Measurements from ENCODE around the gene SEPHS1.
"Not testable (repeated sequence)": the region's sequence is repeated elsewhere in the genome, so short reads cannot be mapped to it uniquely, and the experiment has no call there.

SEPHS1 gene

DNA sequence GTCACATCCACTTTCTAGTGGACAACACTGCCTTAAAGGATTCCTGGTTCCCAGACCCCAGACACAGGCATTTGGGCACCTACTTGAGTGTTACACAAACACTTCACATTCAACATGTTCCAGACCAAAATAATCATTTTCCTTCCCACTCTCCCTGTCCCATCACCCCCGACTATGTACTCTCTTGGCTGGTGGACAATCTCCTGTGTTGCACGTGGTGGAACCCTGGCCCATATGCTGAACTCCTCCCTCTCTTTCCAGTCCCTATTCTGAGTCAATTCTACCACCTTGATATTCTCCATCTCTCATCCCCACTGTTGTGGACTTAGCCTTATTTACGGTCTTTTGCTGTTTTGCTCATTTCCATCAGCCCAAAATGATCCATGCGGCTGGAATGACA is 8.3 kb upstream of the SEPHS1 start:
- no peak for DNase-seq

DNA sequence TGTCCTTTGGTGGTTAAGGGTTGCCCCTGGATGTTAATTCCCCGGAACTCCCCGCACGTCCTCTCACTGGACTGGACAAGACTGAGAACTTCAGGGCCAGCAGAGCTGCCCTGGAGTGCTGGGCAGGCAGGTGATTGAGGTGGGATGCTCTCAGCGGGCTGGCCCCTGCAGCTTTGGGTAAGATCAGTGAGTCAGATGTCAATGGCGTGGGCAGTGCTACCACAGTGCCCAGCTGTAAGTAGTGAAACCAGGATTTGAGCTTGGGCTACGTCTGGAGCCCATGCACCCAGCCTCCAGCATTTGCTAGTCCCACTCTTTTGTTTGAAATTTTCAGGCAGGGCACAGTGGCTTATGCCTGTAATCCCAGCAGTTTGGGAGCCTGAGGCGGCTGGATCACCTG is 6.7 kb upstream of the SEPHS1 start:
- no peak for DNase-seq

- no peak for DNase-seq
These were observed 4.4 kb upstream of the SEPHS1 start for GRCh38 chr10:13352519-13352918.

- no peak for DNase-seq
These were observed 3.3 kb upstream of the SEPHS1 start for GRCh38 chr10:13351340-13351915.

- DNase-seq = peak; percentile 46
These were observed 1.6 kb upstream of the SEPHS1 start for GRCh38 chr10:13349463-13350274.

DNA sequence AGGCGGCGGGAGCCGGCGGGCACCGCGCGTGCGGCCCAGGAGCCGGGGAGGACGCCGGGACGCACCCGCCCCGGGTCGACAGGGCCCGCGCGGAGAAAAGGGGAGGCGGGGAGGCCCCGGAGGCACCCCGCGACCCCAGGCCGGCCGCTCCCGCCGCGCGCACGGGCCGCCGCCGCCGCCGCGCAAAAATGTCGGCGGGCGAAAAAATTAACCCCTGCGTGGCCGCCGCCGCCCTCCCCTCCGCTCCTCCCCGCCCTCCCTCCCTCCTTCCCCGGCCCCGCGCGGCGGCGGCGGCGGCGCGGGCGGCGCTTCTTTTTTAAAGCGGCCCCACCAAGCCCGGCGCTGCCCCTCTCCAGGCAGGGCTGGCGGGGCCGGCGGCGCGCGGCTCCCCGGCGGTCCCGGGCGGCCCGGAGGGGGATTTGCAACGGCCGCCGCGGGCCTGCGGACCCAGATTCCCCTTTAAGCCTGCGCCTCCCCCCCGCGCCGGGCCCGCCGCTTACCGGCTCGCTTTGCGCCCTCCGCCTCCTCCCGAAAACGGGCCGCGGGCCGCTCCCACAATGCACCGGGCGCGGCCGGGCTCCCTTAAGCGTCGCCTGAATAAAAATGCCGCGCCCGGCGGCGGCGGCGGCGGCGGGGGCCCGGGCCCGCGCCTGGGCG is 465 bp downstream of the SEPHS1 start:
- peak; percentile 79 for DNase-seq

DNA sequence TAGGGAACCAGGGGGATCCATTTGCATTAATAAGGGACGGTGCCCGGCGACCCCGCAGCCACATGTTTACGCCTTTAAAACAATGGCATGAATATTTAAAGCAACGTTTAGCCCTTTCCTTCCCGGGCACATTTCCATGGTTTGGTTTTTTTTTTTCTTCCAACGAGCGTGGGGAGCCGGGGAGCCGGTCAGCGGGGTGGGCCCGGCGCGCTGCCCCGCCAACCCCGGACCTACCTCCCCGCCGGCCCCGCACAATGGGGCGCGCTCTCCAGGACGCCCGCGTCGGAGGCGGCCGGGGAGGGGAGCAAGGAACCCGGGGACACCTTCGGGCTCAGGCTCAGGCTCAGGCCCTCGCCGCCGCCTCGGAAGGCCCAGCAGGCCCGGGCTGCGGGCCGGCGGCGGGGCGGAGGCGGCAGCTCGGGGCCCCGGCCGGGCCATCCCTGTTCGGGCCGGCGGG is 1.0 kb downstream of the SEPHS1 start:
- peak; percentile 15 for DNase-seq

GRCh38 chr10:13346283-13347042 is 1.6 kb downstream of the SEPHS1 start:
- DNase-seq = peak; percentile 83

DNA sequence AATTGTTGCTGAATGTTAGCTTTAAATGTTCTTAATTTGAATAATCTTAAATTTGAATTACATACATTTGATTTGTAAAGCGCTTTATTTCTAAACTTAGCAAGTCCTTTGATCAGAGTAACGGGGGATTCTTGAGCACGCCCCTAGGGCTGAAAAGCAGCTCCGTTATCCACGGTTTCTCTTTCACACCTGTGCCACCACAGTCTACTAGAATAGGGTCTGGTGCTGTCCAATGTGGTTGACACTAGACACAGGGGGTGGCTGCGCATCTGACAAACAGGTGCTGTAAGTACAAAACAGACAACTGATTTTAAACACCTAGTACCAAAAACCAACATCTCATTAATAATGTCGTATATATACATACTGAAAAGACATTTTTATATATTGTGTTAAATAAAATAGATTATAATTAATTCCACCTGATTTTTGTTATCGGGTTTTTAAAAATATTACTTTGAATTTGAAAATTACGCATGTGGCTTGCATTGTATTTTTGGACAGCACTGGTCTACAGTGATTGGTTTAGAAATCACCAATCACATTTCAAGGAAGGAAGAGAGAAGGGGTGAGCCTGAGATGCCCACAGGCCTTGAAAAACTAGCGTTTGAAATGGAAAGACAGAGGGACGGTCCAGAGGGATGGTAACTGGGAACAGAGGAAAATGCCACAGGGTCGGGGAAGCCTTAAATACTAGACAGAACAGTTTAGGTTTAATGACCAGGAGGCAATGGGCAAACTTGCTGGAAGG is 7.3 kb downstream of the SEPHS1 start:
- no peak for DNase-seq

DNA sequence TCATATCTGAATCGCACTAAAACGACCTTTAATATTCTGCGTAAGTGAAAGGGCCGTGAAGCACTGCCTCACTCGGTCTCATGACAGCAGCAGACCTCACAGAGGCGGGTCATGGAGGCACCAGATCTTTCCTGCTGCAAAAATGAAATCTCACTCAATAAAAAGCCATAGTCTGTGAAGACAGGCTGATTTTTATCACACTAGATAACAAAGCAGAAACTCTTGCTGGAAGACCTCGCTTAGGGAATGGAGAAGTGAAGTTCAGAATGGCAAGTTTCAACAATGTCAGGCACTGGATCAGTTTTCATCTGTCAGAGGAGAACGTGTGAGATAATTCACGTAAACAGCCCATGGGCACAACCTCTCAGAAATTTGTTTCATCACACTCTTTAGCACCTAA is 8.0 kb downstream of the SEPHS1 start:
- DNase-seq = no peak

GRCh38 chr10:13338390-13339110 is 9.5 kb downstream of the SEPHS1 start:
- peak; percentile 85 for DNase-seq

GRCh38 chr10:13337827-13338196 is 10.3 kb downstream of the SEPHS1 start:
- no peak for DNase-seq

DNA sequence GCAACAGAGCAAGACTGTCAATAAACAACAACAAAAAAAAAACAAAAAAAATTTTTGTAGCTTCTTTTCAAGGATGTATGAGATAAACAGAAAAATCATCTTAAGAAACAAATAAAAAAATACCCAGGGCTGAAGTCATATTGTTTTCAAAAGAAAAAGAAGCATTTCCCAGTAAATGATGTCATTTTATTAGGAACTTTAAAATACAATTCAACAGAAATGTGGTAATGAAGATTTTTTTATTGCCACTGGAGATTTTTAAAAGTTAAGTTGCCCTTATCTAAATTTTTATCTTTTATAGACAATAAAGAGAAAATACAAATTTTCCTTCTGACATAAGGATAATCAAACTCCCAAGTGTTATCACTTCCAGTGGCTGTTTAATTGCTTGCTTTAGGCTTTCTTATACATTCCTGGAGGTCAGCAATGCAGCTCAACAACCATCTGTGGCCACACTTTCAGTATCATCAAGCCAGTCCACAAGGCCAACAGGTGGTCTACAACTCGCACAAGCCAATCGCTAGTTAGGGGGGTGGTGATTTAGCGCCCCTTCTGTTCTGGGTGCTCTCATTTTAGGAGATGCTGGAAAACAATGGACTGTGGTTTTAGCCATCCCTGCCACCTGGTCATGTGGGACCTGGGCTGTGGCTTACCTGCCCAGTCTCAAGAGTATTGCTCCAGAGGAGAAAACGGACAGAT is 10.8 kb downstream of the SEPHS1 start:
- DNase-seq = no peak

GRCh38 chr10:13335881-13336280 is 12.2 kb downstream of the SEPHS1 start:
- no peak for DNase-seq

GRCh38 chr10:13334556-13334955 is 13.5 kb downstream of the SEPHS1 start:
- no peak for DNase-seq

GRCh38 chr10:13331646-13332045 is 16.4 kb downstream of the SEPHS1 start:
- DNase-seq = peak; percentile 39

GRCh38 chr10:13330980-13331379 is 17.1 kb downstream of the SEPHS1 start:
- DNase-seq = not testable (repeated sequence)

GRCh38 chr10:13329565-13329964 is 18.5 kb downstream of the SEPHS1 start:
- DNase-seq = no peak

DNA sequence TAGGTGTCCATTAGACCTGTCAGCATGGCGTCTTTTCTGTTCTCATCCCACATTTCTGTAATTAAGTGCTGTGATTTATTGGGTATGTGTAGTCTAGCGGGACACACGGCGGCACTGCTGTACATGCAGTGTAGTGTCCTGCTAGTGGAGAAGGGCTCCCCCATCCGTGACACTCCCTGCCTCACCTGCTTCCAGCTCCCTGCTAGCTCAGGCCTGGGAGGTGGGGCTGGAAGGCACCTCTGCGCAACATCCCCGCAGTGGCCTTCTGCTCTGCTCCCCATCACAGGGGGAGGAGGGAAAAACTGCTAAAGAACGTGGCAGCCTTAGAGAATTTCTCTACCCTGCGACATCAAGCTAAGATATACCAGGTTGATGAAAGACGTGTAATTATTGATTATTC is 19.5 kb downstream of the SEPHS1 start:
- DNase-seq = no peak

DNA sequence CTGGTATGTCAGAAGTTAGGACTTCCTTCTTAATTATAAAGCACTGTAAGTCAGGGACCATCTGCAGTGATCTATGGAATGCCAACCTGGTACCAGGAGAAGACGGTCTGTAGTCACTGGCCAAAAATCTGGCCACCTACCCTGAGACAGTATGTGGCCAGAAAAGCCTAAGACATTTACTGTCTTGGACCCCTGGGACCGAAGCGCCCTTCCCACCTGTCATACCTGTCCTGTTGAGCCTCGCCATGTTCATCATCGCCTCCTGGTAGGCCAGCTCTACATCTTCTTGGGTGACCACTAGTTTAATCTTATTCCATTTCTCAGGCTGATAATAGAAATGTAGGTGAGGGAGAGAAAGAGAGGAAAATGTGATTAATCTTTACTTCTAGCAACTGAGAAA is 20.0 kb downstream of the SEPHS1 start:
- DNase-seq = no peak

DNA sequence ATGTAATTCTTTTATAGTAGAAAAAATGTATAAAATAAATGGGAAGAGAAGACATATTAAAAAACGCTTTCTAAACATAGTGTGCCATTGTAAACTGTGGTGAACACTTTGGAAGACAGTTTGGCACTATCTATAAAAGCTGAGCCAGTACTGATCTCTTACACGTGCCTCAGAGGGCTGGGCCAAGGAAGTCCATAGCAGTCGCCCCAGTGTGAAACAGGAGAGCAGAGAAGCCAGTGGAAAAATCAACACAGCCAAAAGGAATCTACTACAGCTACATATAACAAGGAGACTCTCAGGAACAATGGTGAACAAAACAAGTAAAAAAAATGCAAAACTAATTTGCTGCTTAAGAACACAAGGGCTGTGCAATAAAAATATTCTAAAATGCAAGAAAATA is 20.6 kb downstream of the SEPHS1 start:
- no peak for DNase-seq
